ENCODE data around the gene SPATA46.
"Not testable (repeated sequence)": the region's sequence is repeated elsewhere in the genome, so short reads cannot be mapped to it uniquely, and the experiment has no call there.

The SPATA46 gene

GRCh38 chr1:162376691-162377090 lies at the start of gene SPATA46:
Gene SPATA46, minus strand, starts transcription at chr1:162376854. Its CDS starts 64 bp downstream, at chr1:162376790.
- DNase-seq = no peak

- DNase-seq = no peak
Observed at GRCh38 chr1:162422662-162423375, 46.2 kb upstream of the SPATA46 start.

- DNase-seq = no peak
Observed at GRCh38 chr1:162421258-162422164, 44.9 kb upstream of the SPATA46 start.

- no peak for DNase-seq
Observed at GRCh38 chr1:162420120-162420519, 43.5 kb upstream of the SPATA46 start.

- not testable (repeated sequence) for DNase-seq
Observed at GRCh38 chr1:162419450-162419931, 42.8 kb upstream of the SPATA46 start.

- DNase-seq = not testable (repeated sequence)
Observed at GRCh38 chr1:162418584-162418983, 41.9 kb upstream of the SPATA46 start.

- DNase-seq = no peak
Observed at GRCh38 chr1:162417650-162418049, 41.0 kb upstream of the SPATA46 start.

- no peak for DNase-seq
Observed at GRCh38 chr1:162416909-162417308, 40.3 kb upstream of the SPATA46 start.

- DNase-seq = no peak
Observed at GRCh38 chr1:162416215-162416614, 39.6 kb upstream of the SPATA46 start.

- DNase-seq = no peak
Observed at GRCh38 chr1:162412002-162412401, 35.3 kb upstream of the SPATA46 start, which contains the start of gene SH2D1B. Gene SH2D1B, minus strand, starts transcription at chr1:162412136. Its CDS starts 120 bp downstream, at chr1:162412016.

- no peak for DNase-seq
Observed at GRCh38 chr1:162407539-162407938, 30.9 kb upstream of the SPATA46 start.

- DNase-seq = no peak
Observed at GRCh38 chr1:162406811-162407210, 30.2 kb upstream of the SPATA46 start.

- DNase-seq = no peak
Observed at GRCh38 chr1:162405800-162406199, 29.1 kb upstream of the SPATA46 start.

GRCh38 chr1:162404550-162405160 lies 28.0 kb upstream of the SPATA46 start:
- DNase-seq = no peak

- no peak for DNase-seq
Observed at GRCh38 chr1:162400790-162401355, 24.2 kb upstream of the SPATA46 start.

- no peak for DNase-seq
Observed at GRCh38 chr1:162398999-162399580, 22.4 kb upstream of the SPATA46 start.

GRCh38 chr1:162397943-162398560 lies 21.4 kb upstream of the SPATA46 start:
- no peak for DNase-seq

GRCh38 chr1:162397039-162397448 lies 20.4 kb upstream of the SPATA46 start:
- DNase-seq = no peak

GRCh38 chr1:162396201-162396906 lies 19.7 kb upstream of the SPATA46 start:
- DNase-seq = no peak

- DNase-seq = peak; percentile 57
Observed at GRCh38 chr1:162391790-162392563, 15.3 kb upstream of the SPATA46 start.

Data from DMS79 treated with DMSO at 0.1 percent for 48 hours (cell line).